HEK293 (cell line): Measurements from ENCODE around the gene FXYD1.

Experiments used
- HOXC10 ChIP-seq: sonication (generic); formaldehyde crosslinking; IDR thresholded peaks from 2 replicates; pipeline ENCODE4 v1.8.1; 2023; ENCODE audit warnings: mild to moderate bottlenecking, missing genetic modification reagents
- MYNN ChIP-seq: fragments of 450-650 bp; formaldehyde crosslinking; IDR thresholded peaks from 2 replicates; pipeline ENCODE4 v1.5.1; 2016; ENCODE audit warnings: missing biosample characterization, missing genetic modification characterization, borderline replicate concordance
- PRDM1 ChIP-seq: fragments of 450-650 bp; formaldehyde crosslinking; IDR thresholded peaks from 2 replicates; pipeline ENCODE4; 2016; ENCODE audit warnings: missing biosample characterization, missing genetic modification characterization
- SP2 ChIP-seq: fragments of 450-650 bp; formaldehyde crosslinking; IDR thresholded peaks from 2 replicates; pipeline ENCODE4 v1.5.1; 2016; ENCODE audit warnings: missing biosample characterization, missing genetic modification characterization
- YY1 ChIP-seq: fragments of 450-650 bp; formaldehyde crosslinking; IDR thresholded peaks from 2 replicates; pipeline ENCODE4 v1.5.1; 2018; ENCODE audit warnings: missing biosample characterization, missing genetic modification characterization
- ZBTB21 ChIP-seq: fragments of 450-650 bp; formaldehyde crosslinking; IDR thresholded peaks from 2 replicates; pipeline ENCODE4 v1.5.1; 2017; ENCODE audit warnings: missing biosample characterization, missing genetic modification characterization
- ZFP37 ChIP-seq: fragments of 450-650 bp; formaldehyde crosslinking; IDR thresholded peaks from 2 replicates; pipeline ENCODE4 v1.5.1; 2016; ENCODE audit warnings: missing biosample characterization, missing genetic modification characterization
- ZNF138 ChIP-seq: fragments of 450-650 bp; formaldehyde crosslinking; IDR thresholded peaks from 2 replicates; pipeline ENCODE4 v1.5.1; 2016; ENCODE audit warnings: missing biosample characterization, missing genetic modification characterization, borderline replicate concordance
- ZNF221 ChIP-seq: fragments of 450-650 bp; formaldehyde crosslinking; IDR thresholded peaks from 2 replicates; pipeline ENCODE4 v1.5.1; 2017; ENCODE audit warnings: missing biosample characterization, missing genetic modification characterization, borderline replicate concordance
- ZNF416 ChIP-seq: fragments of 450-650 bp; formaldehyde crosslinking; IDR thresholded peaks from 2 replicates; pipeline ENCODE4 v1.5.1; 2016; ENCODE audit warnings: missing biosample characterization, missing genetic modification characterization
- ZNF626 ChIP-seq: fragments of 450-650 bp; sonication (Bioruptor Pico); formaldehyde crosslinking; IDR thresholded peaks from 2 replicates; pipeline ENCODE4 v1.5.1; 2018; ENCODE audit warnings: missing biosample characterization, missing genetic modification characterization, inconsistent platforms
- TF ChIP-seq, protein P1 (sequence below): fragments of 450-650 bp; formaldehyde crosslinking; IDR thresholded peaks from 2 replicates; pipeline ENCODE4 v1.5.1; 2016; ENCODE audit warnings: missing biosample characterization, missing genetic modification characterization
- TF ChIP-seq, protein P2 (sequence below): fragments of 450-650 bp; formaldehyde crosslinking; IDR thresholded peaks from 2 replicates; pipeline ENCODE4 v1.5.1; 2016; ENCODE audit warnings: missing biosample characterization, missing genetic modification characterization
- TF ChIP-seq, protein P3 (sequence below): fragments of 450-650 bp; formaldehyde crosslinking; IDR thresholded peaks from 2 replicates; pipeline ENCODE4 v1.5.1; 2016; ENCODE audit warnings: missing biosample characterization, missing genetic modification characterization

DNA sequence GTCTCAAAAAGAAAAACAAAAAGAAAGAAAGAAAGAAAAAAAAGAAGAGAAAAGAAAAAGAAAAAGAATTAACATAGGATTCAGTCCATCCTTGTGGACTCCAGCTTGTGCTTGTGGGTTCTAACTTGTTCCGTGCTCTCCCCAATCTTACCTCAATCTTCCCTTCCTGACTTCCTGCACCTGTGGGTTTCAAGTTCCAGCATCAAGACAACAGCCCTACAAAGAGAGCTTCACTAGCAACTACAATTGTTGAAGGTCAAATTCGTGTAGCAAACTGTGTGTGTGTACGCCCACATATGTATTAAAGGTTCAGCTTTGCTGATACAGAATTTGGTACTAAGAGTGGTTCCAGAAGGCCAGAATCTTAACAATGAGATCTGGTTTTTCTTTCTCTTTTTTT, 41.2 kb downstream of the FXYD1 start:
- TF ChIP-seq, protein P1, sequence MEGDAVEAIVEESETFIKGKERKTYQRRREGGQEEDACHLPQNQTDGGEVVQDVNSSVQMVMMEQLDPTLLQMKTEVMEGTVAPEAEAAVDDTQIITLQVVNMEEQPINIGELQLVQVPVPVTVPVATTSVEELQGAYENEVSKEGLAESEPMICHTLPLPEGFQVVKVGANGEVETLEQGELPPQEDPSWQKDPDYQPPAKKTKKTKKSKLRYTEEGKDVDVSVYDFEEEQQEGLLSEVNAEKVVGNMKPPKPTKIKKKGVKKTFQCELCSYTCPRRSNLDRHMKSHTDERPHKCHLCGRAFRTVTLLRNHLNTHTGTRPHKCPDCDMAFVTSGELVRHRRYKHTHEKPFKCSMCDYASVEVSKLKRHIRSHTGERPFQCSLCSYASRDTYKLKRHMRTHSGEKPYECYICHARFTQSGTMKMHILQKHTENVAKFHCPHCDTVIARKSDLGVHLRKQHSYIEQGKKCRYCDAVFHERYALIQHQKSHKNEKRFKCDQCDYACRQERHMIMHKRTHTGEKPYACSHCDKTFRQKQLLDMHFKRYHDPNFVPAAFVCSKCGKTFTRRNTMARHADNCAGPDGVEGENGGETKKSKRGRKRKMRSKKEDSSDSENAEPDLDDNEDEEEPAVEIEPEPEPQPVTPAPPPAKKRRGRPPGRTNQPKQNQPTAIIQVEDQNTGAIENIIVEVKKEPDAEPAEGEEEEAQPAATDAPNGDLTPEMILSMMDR (tag by site-specific recombination) = no peak
- TF ChIP-seq PRDM1 (tag by site-specific recombination) (no peak), SP2 (tag by site-specific recombination) (no peak), ZNF221 (tag by site-specific recombination) (no peak), MYNN (tag by site-specific recombination) (no peak), ZNF626 (tag by site-specific recombination) (no peak), ZNF416 (tag by site-specific recombination) (no peak), ZBTB21 (tag by site-specific recombination) (no peak), YY1 (tag by site-specific recombination) (no peak), ZNF138 (tag by site-specific recombination) (no peak), HOXC10 (no peak), ZFP37 (no peak)
- TF ChIP-seq, protein P2, sequence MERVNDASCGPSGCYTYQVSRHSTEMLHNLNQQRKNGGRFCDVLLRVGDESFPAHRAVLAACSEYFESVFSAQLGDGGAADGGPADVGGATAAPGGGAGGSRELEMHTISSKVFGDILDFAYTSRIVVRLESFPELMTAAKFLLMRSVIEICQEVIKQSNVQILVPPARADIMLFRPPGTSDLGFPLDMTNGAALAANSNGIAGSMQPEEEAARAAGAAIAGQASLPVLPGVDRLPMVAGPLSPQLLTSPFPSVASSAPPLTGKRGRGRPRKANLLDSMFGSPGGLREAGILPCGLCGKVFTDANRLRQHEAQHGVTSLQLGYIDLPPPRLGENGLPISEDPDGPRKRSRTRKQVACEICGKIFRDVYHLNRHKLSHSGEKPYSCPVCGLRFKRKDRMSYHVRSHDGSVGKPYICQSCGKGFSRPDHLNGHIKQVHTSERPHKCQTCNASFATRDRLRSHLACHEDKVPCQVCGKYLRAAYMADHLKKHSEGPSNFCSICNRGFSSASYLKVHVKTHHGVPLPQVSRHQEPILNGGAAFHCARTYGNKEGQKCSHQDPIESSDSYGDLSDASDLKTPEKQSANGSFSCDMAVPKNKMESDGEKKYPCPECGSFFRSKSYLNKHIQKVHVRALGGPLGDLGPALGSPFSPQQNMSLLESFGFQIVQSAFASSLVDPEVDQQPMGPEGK = no peak
- TF ChIP-seq, protein P3, sequence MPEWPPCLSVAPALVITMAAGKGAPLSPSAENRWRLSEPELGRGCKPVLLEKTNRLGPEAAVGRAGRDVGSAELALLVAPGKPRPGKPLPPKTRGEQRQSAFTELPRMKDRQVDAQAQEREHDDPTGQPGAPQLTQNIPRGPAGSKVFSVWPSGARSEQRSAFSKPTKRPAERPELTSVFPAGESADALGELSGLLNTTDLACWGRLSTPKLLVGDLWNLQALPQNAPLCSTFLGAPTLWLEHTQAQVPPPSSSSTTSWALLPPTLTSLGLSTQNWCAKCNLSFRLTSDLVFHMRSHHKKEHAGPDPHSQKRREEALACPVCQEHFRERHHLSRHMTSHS (tag by site-specific recombination) = no peak
